Body of pancreas (tissue), 4 donors: ENCODE measurements around the gene ABHD4. TPM values are rescaled to one million over a fixed set of nuclear protein-coding genes. Genes with fewer than 3 reads are reported as not detected.

Experiments
- ATAC-seq: fragments of 150-250 bp; one replicate; pipeline ENCODE4 v1.9.1; 2016
- DNase-seq, 4 donors: peaks; one replicate each; pipeline ENCODE4 v3.0.0-alpha.2; 2019
- H3K27ac ChIP-seq, 4 donors: fragments of 200-600 bp; sonication (generic); 1 replicate in 3 of 4; 2 replicates in 1 of 4; pipeline versions ENCODE4 v1.5.1 to v1.6.1; 2016 to 2019; ENCODE audit warnings: mild to moderate bottlenecking in 1 of 4, mixed read lengths in 1 of 4, moderate library complexity in 1 of 4
- H3K27me3 ChIP-seq, 2 donors: fragments of 200-600 bp; sonication (generic); one replicate each; pipeline ENCODE4 v1.6.0; 2016; ENCODE audit warnings: mild to moderate bottlenecking in 1 of 2
- H3K36me3 ChIP-seq, 2 donors: fragments of 200-600 bp; sonication (generic); replicated peaks in 1 of 2; 2 replicates each; pipeline ENCODE4 v1.5.1; 2016; ENCODE audit warnings: low read depth in 2 of 2; ENCODE audit not compliant: insufficient read depth in 1 of 2
- H3K4me1 ChIP-seq: fragments of 200-600 bp; sonication (generic); one replicate; pipeline ENCODE4 v1.6.0; 2016
- H3K4me3 ChIP-seq, 2 donors: fragments of 200-600 bp; sonication (generic); 1 replicate in 1 of 2; 2 replicates in 1 of 2; pipeline ENCODE4 v1.5.1; 2016 to 2019
- H3K9me3 ChIP-seq, 3 donors: fragments of 200-600 bp; sonication (generic); 1 replicate in 2 of 3; 2 replicates in 1 of 3; pipeline ENCODE4 v1.5.1; 2016
- CTCF ChIP-seq, 7 experiments: fragments of 450-650 bp in 4 of 7; fragments of 200-600 bp in 3 of 7; sonication (generic) in 3 of 7; IDR thresholded peaks; one replicate each; pipeline ENCODE4 v1.5.1; 2016 to 2019; ENCODE audit warnings: antibody characterized with exemption in 7 of 7
- POLR2A ChIP-seq, 3 donors: fragments of 450-650 bp; IDR thresholded peaks; one replicate each; pipeline ENCODE4 v1.6.1; 2016; ENCODE audit warnings: antibody characterized with exemption in 3 of 3, mild to moderate bottlenecking in 2 of 3
- WGBS, 2 donors: methylation state at CpG; one replicate each; pipeline ENCODE4 v1.1.5; 2017; 5-methylcytosine and 5-hydroxymethylcytosine counted together
- intact Hi-C: fragments of 100-400 bp; cut with DNase I; formaldehyde crosslinking; loops from one replicate; pipeline ENCODE4 v1.15.1; 2023
- total RNA-seq, 2 donors: library from RNA; depleted of rRNA; stranded (reverse); fragments of >200 nt; gene quantifications; one replicate each; pipeline ENCODE4 v1.1.0, GENCODE V29; 2016

The ABHD4 gene
- total RNA-seq, 2 donors from 2014 or later, result 11.9 to 28.3 TPM

GRCh38 chr14:22594156-22594716 lies 3.9 kb upstream of the ABHD4 start:
- H3K27me3 ChIP-seq, result no peaks in the 10 kb centered on the region
- no peak for DNase-seq
- WGBS, 2 donors, result 39 to 54% methylated on average over 4 of the region's 4 CpGs
- H3K4me1 ChIP-seq, result peaks cover 16% of the 10 kb centered on the region
- H3K27ac ChIP-seq, result no peak overlapping the region
- no peak overlapping the region for H3K4me3 ChIP-seq
- H3K36me3 ChIP-seq, result no peaks in the 10 kb centered on the region
- TF ChIP-seq POLR2A (IDR thresholded peaks at IDR 0.05), result no peak
- no peak for TF ChIP-seq CTCF (IDR thresholded peaks at IDR 0.05)
- H3K9me3 ChIP-seq, result no peaks in the 10 kb centered on the region
- intact Hi-C loops, result no loop called here
- ATAC-seq, result no peak

GRCh38 chr14:22596354-22596879 lies 1.7 kb upstream of the ABHD4 start:
- no peak overlapping the region for H3K4me3 ChIP-seq
- H3K36me3 ChIP-seq, result no peaks in the 10 kb centered on the region
- intact Hi-C loops, result no loop called here
- H3K27ac ChIP-seq, result no peak overlapping the region
- no peaks in the 10 kb centered on the region for H3K9me3 ChIP-seq
- peaks cover 21% of the 10 kb centered on the region for H3K4me1 ChIP-seq
- DNase-seq (no peak), ATAC-seq (no peak)
- WGBS, 2 donors, result 61 to 76% methylated on average over 3 of the region's 3 CpGs
- H3K27me3 ChIP-seq, result no peaks in the 10 kb centered on the region
- TF ChIP-seq POLR2A (IDR thresholded peaks at IDR 0.05) (no peak), CTCF (IDR thresholded peaks at IDR 0.05) (no peak)

DNA sequence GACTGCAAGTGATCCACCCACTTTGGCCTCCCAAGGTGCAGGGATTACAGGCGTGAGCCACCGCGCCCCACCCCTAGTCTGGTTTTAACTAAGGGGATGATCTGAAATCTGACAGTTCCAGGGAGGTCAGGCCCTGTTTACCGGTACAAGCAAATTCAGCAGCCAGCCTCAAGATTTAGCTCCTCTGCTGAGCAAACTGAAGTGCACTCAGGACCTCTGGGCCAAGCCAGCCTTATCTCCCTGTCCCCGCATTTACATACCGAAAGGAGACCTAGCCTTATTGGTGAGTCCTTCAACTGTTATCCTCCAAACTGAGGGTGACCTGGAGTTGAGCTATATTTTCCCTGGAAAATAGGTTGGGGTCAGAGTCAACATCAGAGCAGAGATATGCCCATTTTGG lies 835 bp upstream of the ABHD4 start:
- H3K4me3 ChIP-seq, result no peak overlapping the region
- 62 to 90% methylated on average over 3 to 6 of the region's 6 CpGs for whole genome bisulfite sequencing, 2 donors

GRCh38 chr14:22597771-22598098 lies 365 bp upstream of the ABHD4 start:
- TF ChIP-seq POLR2A (IDR thresholded peaks at IDR 0.05) (no peak), CTCF (IDR thresholded peaks at IDR 0.05) (no peak)
- intact Hi-C loops, result no loop called here
- Histone ChIP-seq H3K27ac (peak overlapping the region; percentile 88 to 94 (median 91)), H3K4me3 (peak overlapping the region; percentile 45 to 75), H3K4me1 (peaks cover 21% of the 10 kb centered on the region), H3K9me3 (no peaks in the 10 kb centered on the region), H3K36me3 (no peaks in the 10 kb centered on the region), H3K27me3 (no peaks in the 10 kb centered on the region)
- no peak for DNase-seq
- WGBS, 2 donors, result 3 to 4% methylated on average over 8 to 9 of the region's 9 CpGs
- peak; percentile 13 for ATAC-seq

More for the DNA sequence above, 835 bp upstream of the ABHD4 start:
- no peak for TF ChIP-seq CTCF (IDR thresholded peaks at IDR 0.05)
- no peak for TF ChIP-seq POLR2A (IDR thresholded peaks at IDR 0.05)
- no peaks in the 10 kb centered on the region for H3K36me3 ChIP-seq
- H3K4me1 ChIP-seq, result peaks cover 21% of the 10 kb centered on the region
- no peak for DNase-seq
- no peak for ATAC-seq
- intact Hi-C loops, result no loop called here
- peak overlapping the region in 3 of 4 donors; percentile 88 to 91 (median 91) for H3K27ac ChIP-seq
- H3K9me3 ChIP-seq, result no peaks in the 10 kb centered on the region
- H3K27me3 ChIP-seq, result no peaks in the 10 kb centered on the region

GRCh38 chr14:22598896-22599244 lies 770 bp downstream of the ABHD4 start:
- WGBS, 2 donors, result 0% methylated on average over 5 of the region's 5 CpGs
- intact Hi-C loops, result no loop called here
- Histone ChIP-seq H3K27ac (peak overlapping the region; percentile 88 to 94 (median 91)), H3K4me3 (peak overlapping the region; percentile 45 to 75), H3K9me3 (no peaks in the 10 kb centered on the region), H3K27me3 (no peaks in the 10 kb centered on the region), H3K36me3 (peaks cover 0 to 2% of the 10 kb centered on the region in 2 donors), H3K4me1 (peaks cover 21% of the 10 kb centered on the region)
- ATAC-seq (peak; percentile 85), DNase-seq (peak; percentile 64 to 80 (median 74))
- TF ChIP-seq CTCF (IDR thresholded peaks at IDR 0.05), result peak in 4 of 7 experiments; percentile 35 to 43 (median 42)
- no peak for TF ChIP-seq POLR2A (IDR thresholded peaks at IDR 0.05)
